ENCODE results near the gene TLE1. TPM values are rescaled to one million over a fixed set of nuclear protein-coding genes. Genes with fewer than 3 reads are reported as not detected.

TLE1 gene
- total and polyA plus RNA-seq, 2 of the 4 experiments (the other 2 are of a cell fraction): 36.0 to 51.0 TPM

- POLR2A ChIA-PET (ENCODE audit: unreplicated experiment): no interaction called here
- Histone ChIP-seq H4K5ac (ENCODE audit: low read depth, low read length) (no peak overlapping the region), H4K91ac (ENCODE audit: insufficient read depth, low read depth, low read length) (no peak overlapping the region), H2BK15ac (ENCODE audit: low read depth, low read length) (no peak overlapping the region), H3K4me1 (ENCODE audit: control insufficient read depth, insufficient read depth, low read length) (no peaks in the 10 kb centered on the region), H2AFZ (replicated peaks; ENCODE audit: low read length, poor library complexity) (no peak overlapping the region), H3K9ac (ENCODE audit: low read depth, low read length) (no peak overlapping the region), H3K14ac (replicated peaks; ENCODE audit: low read depth, low read length) (no peak overlapping the region), H3K23ac (ENCODE audit: low read depth, low read length) (no peak overlapping the region), H3K27ac (ENCODE audit: insufficient read depth, low read length) (no peak overlapping the region), H4K20me1 (ENCODE audit: insufficient read depth, low read length) (no peaks in the 10 kb centered on the region), H3K9me3 (ENCODE audit: control insufficient read depth, insufficient read depth, low read length) (no peaks in the 10 kb centered on the region), H2AK9ac (replicated peaks; ENCODE audit: low read depth, low read length, poor library complexity) (no peak overlapping the region), H2BK20ac (ENCODE audit: low read depth, low read length) (no peak overlapping the region), H3K4me2 (ENCODE audit: low read depth, low read length) (no peak overlapping the region), H2BK5ac (ENCODE audit: low read depth, low read length, poor library complexity, severe bottlenecking) (no peak overlapping the region), H3K18ac (ENCODE audit: low read depth, low read length) (no peak overlapping the region), H3K56ac (ENCODE audit: extremely low read depth, insufficient read depth, low read length) (no peak overlapping the region), H3K36me3 (ENCODE audit: control insufficient read depth, insufficient read depth, low read length) (no peaks in the 10 kb centered on the region), H4K8ac (ENCODE audit: low read depth in 2 of 2, low read length in 2 of 2) (no peak overlapping the region), H3K79me1 (ENCODE audit: low read depth in 1 of 2, low read length in 2 of 2) (no peaks in the 10 kb centered on the region), H3K4ac (ENCODE audit: low read depth, low read length) (no peak overlapping the region), H2BK120ac (ENCODE audit: low read depth, low read length) (no peak overlapping the region), H3K4me3 (ENCODE audit: insufficient read depth, low read depth, low read length) (no peak overlapping the region), H2AK5ac (ENCODE audit: low read depth, low read length) (no peak overlapping the region), H3K9me1 (ENCODE audit: insufficient read depth, low read length) (no peaks in the 10 kb centered on the region), H3K27me3 (ENCODE audit: control insufficient read depth, insufficient read depth, low read length) (no peaks in the 10 kb centered on the region)
- in situ Hi-C loops (cut with MboI; ENCODE audit: low sequenced_read_pairs): no loop called here
- ATAC-seq (ENCODE audit: low read depth) (no peak), DNase-seq (no peak)
- CTCF ChIA-PET: no interaction called here
- WGBS, 2 experiments (ENCODE audit: extremely low coverage in 2 of 2, insufficient read length in 1 of 2): 100% methylated on average over 1 of the region's 4 CpGs; no CpG with 5 or more reads in 1 of the 2 experiments
- TF ChIP-seq FOS (IDR thresholded peaks at IDR 0.05; ENCODE audit: low read depth, low read length) (no peak), CTCF (conservative IDR thresholded peaks at IDR 0.05; ENCODE audit: low read depth, low read length) (no peak), RCOR1 (IDR thresholded peaks at IDR 0.05; ENCODE audit: insufficient replicate concordance, low read length) (no peak), BHLHE40 (IDR thresholded peaks at IDR 0.05; ENCODE audit: low read depth, low read length) (no peak), SMC3 (IDR thresholded peaks at IDR 0.05; ENCODE audit: low read depth, low read length) (no peak), NFE2L2 (IDR thresholded peaks at IDR 0.05; ENCODE audit: low read depth, low read length) (no peak), CEBPB (IDR thresholded peaks at IDR 0.05; ENCODE audit: low read depth, low read length) (no peak), CHD1 (IDR thresholded peaks at IDR 0.05; ENCODE audit: low read depth, low read length) (no peak)
- dilution Hi-C loops (cut with HindIII; ENCODE audit: low sequenced_read_pairs, unreplicated experiment): no loop called here
- no TSS peak for BruUV-seq (replicated peaks)
- intact Hi-C loops (cut with micrococcal nuclease): no loop called here
Observed at GRCh38 chr9:81729135-81729534, 39.8 kb upstream of the TLE1 start.

Data from IMR-90 (cell line).